T-helper 2 cell treated with Interferon-gamma antibody and Interleukin-4, amounts not matched to agents 5 μg/mL and 100 μg/mL, for 36 hours (primary cell): ENCODE data around the gene CRKL.
A peak's percentile ranks its signal among the peaks of the same experiment; 100 is the strongest.
"Not testable (repeated sequence)": the region's sequence is repeated elsewhere in the genome, so short reads cannot be mapped to it uniquely, and the experiment has no call there.

ENCODE experiments used
- DNase-seq: peaks from one replicate; pipeline ENCODE4 v3.0.0; 2021; ENCODE audit warnings: low spot score
- H3K27ac Mint-ChIP-seq: one replicate; pipeline ENCODE4 v1.8.0; 2021; ENCODE audit warnings: mild to moderate bottlenecking, mixed read lengths
- H3K27me3 Mint-ChIP-seq: one replicate; pipeline ENCODE4 v1.8.0; 2021; ENCODE audit warnings: low read depth, mixed read lengths
- H3K36me3 Mint-ChIP-seq: one replicate; pipeline ENCODE4 v1.8.0; 2021; ENCODE audit warnings: low read depth, mixed read lengths
- H3K4me1 Mint-ChIP-seq: one replicate; pipeline ENCODE4 v1.8.0; 2021; ENCODE audit warnings: low read depth, mixed read lengths
- H3K4me3 Mint-ChIP-seq: one replicate; pipeline ENCODE4 v1.8.0; 2022; ENCODE audit warnings: mild to moderate bottlenecking, moderate library complexity, mixed read lengths
- H3K9me3 Mint-ChIP-seq: one replicate; pipeline ENCODE4 v1.8.0; 2021; ENCODE audit warnings: mixed read lengths

CRKL gene

DNA sequence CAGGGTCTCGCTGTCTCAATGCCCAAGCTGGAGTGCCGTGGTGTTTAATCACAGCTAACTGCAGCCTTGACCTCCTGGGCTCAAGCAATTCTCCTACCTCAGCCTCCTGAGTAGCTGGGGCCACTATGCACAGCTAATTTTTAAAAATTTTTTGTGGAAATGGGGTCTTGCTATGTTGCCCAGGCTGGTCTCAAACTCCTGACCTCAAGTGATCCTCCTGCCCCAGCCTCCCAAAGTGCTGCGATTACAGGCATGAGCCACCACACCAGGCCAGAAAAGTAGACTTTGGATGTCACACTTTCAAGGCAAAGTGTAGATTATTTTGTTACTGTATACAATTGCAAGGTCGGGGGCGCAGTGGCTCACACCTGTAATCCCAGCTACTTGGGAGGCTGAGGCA lies 8.5 kb upstream of the CRKL start:
- H3K27ac Mint-ChIP-seq, H3K4me3 Mint-ChIP-seq, H3K36me3 Mint-ChIP-seq, DNase-seq, H3K4me1 Mint-ChIP-seq, H3K9me3 Mint-ChIP-seq: not testable (repeated sequence)
- H3K27me3 Mint-ChIP-seq = peaks cover 13% of the 10 kb centered on the region

DNA sequence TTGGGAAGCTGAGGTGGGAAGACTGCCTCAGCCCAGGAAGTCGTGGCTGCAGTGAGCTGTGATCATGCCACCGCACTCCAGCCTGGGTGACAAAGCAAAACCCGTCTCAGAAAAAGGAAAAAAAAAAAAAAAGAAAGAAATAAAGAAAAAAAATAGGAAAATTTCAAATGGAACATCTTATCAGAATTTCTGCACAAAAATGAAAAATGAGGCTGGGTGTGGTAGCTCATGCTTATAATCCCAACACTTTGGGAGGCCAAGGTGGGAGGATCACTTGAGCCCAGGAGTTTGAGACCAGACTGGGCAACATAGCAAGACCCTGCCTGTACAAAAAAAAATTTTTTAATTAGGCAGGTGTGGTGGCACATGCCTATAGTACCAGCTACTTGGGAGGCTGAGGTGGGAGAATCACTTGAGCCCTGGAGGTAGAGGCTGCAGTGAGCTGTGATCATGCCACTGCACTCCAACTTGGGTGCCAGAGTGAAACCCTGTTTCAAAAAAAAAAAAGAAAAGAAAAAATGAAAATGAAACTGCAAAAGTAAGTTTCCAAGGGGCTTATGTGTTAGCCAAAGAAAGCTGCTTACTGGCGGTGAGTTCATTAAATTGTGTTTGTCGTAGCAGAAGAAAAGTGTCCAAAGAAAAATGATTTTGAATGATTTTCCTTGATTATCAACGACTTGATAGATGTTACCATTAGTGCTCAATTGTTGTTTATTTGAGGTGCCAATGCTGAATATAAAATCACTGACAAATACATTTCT lies 7.5 kb upstream of the CRKL start:
- H3K27me3 Mint-ChIP-seq = peaks cover 9% of the 10 kb centered on the region

DNA sequence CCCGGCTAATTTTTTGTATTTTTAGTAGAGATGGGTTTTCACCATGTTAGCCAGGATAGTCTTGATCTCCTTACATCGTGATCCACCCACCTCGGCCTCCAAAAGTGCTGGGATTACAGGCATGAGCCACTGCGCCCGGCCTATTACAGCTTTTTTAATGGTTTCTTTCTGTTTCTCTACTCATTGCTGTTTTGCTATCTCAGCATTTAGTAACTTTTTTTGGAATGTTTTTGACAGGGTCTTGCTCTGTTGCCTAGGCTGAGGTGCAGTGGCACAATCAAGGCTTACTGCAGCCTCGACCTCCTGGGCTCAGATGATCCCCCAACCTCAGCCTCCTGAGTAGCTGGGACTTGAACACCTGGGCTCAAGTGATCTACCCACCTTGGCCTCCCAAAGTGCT lies 4.7 kb upstream of the CRKL start:
- Mint-ChIP-seq H3K9me3 (no peaks in the 10 kb centered on the region), H3K36me3 (no peaks in the 10 kb centered on the region), H3K4me1 (peaks cover 15% of the 10 kb centered on the region), H3K4me3 (no peak overlapping the region), H3K27ac (no peak overlapping the region), H3K27me3 (no peaks in the 10 kb centered on the region)
- no peak for DNase-seq

More for the DNA sequence above, 7.5 kb upstream of the CRKL start:
- peaks cover 5% of the 10 kb centered on the region for H3K4me1 Mint-ChIP-seq
- DNase-seq = no peak
- H3K27ac Mint-ChIP-seq = no peak overlapping the region
- no peaks in the 10 kb centered on the region for H3K36me3 Mint-ChIP-seq
- no peak overlapping the region for H3K4me3 Mint-ChIP-seq
- H3K9me3 Mint-ChIP-seq = no peaks in the 10 kb centered on the region

- no peak for DNase-seq
- Mint-ChIP-seq H3K4me3 (peak overlapping the region; percentile 99), H3K4me1 (peaks cover 29% of the 10 kb centered on the region), H3K36me3 (peaks cover 25% of the 10 kb centered on the region), H3K27me3 (no peaks in the 10 kb centered on the region), H3K9me3 (no peaks in the 10 kb centered on the region), H3K27ac (peak overlapping the region; percentile 92)
Measured at GRCh38 chr22:20918663-20919218, 1.5 kb downstream of the CRKL start.

DNA sequence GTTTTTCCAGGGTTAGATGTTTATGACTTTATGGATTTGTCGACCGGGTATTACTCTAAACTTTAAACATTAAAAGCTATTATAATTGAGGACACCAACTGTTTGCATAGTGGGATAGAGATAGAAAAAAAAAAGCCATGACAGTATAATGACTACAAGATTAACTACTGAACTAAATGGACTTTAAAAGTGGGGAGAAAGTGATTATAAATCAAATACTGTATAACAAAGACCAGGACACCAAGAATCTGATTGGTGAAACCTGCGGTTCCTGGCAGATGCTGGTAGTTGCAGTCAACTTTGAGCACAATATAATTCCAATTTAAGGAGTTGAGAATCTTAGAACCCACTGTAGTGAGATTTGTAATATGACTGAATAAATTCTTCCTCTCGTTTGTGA lies 2.5 kb downstream of the CRKL start:
- Mint-ChIP-seq H3K4me3 (peak overlapping the region; percentile 99), H3K4me1 (peaks cover 28% of the 10 kb centered on the region), H3K9me3 (no peaks in the 10 kb centered on the region), H3K36me3 (peaks cover 26% of the 10 kb centered on the region), H3K27ac (no peak overlapping the region), H3K27me3 (no peaks in the 10 kb centered on the region)
- no peak for DNase-seq

- Mint-ChIP-seq H3K4me1 (peaks cover 32% of the 10 kb centered on the region), H3K9me3 (no peaks in the 10 kb centered on the region), H3K27ac (peak overlapping the region; percentile 17), H3K4me3 (peak overlapping the region; percentile 99), H3K36me3 (peaks cover 33% of the 10 kb centered on the region), H3K27me3 (no peaks in the 10 kb centered on the region)
- DNase-seq = no peak
Measured at GRCh38 chr22:20920881-20921203, 3.6 kb downstream of the CRKL start.

GRCh38 chr22:20922141-20922751 lies 5.0 kb downstream of the CRKL start:
- H3K4me1 Mint-ChIP-seq = peaks cover 32% of the 10 kb centered on the region
- no peak for DNase-seq
- H3K27ac Mint-ChIP-seq = peak overlapping the region; percentile 4
- peak overlapping the region; percentile 42 for H3K4me3 Mint-ChIP-seq
- H3K9me3 Mint-ChIP-seq = no peaks in the 10 kb centered on the region
- H3K36me3 Mint-ChIP-seq = peaks cover 41% of the 10 kb centered on the region
- no peaks in the 10 kb centered on the region for H3K27me3 Mint-ChIP-seq

DNA sequence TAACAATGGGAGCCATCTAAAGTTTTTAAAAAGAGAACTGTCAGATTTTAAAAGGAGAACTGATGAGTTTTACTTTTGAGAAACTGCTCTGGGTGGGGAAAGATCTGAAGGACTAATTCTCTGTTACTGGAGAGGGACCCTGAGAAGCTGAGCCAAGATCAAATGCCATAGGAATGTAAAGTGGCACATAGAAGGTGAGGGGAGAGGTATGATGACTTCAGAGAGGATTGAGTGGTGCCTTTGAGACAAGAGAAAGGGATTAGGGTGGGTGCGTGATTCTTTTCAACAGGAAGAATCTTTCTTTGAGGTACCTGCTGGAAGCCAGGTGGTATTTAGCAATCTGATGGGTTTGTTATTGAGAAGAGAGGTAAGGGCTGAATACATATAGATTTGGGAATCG lies 9.0 kb downstream of the CRKL start:
- no peaks in the 10 kb centered on the region for H3K27me3 Mint-ChIP-seq
- no peak for DNase-seq
- no peaks in the 10 kb centered on the region for H3K9me3 Mint-ChIP-seq
- peaks cover 30% of the 10 kb centered on the region for H3K4me1 Mint-ChIP-seq
- H3K4me3 Mint-ChIP-seq = no peak overlapping the region
- H3K36me3 Mint-ChIP-seq = peaks cover 31% of the 10 kb centered on the region
- peak overlapping the region; percentile 19 for H3K27ac Mint-ChIP-seq

GRCh38 chr22:20927940-20928572 lies 10.8 kb downstream of the CRKL start:
- Mint-ChIP-seq H3K27ac (no peak overlapping the region), H3K4me3 (no peak overlapping the region), H3K4me1 (peaks cover 22% of the 10 kb centered on the region), H3K9me3 (no peaks in the 10 kb centered on the region), H3K36me3 (peaks cover 26% of the 10 kb centered on the region), H3K27me3 (no peaks in the 10 kb centered on the region)
- DNase-seq = no peak

- Mint-ChIP-seq H3K4me1 (peaks cover 22% of the 10 kb centered on the region), H3K9me3 (no peaks in the 10 kb centered on the region), H3K4me3 (no peak overlapping the region), H3K27ac (no peak overlapping the region), H3K36me3 (peaks cover 26% of the 10 kb centered on the region), H3K27me3 (no peaks in the 10 kb centered on the region)
- DNase-seq = no peak
Measured at GRCh38 chr22:20928573-20928967, 11.4 kb downstream of the CRKL start.

DNA sequence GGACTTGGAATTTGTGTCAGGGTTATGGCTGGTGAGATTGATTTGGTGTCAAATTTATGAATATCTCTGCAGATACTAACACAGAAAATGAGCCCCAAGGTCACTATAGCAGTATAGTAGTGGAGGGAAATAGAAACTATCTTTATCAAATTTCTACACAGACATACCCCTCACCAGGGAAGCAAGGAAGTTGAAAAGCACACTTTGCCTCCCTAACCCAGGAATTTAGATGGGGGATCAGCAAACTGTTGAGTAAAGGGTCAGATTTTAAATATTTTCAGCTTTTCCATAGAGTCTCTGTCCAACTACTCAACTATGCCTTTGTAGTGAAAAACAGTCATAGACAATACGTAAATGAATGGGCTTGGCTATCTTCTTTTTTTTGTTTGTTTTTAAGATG lies 12.8 kb downstream of the CRKL start:
- Mint-ChIP-seq H3K36me3 (peaks cover 36% of the 10 kb centered on the region), H3K27ac (no peak overlapping the region), H3K9me3 (no peaks in the 10 kb centered on the region), H3K4me1 (peaks cover 24% of the 10 kb centered on the region), H3K27me3 (no peaks in the 10 kb centered on the region), H3K4me3 (no peak overlapping the region)
- no peak for DNase-seq

DNA sequence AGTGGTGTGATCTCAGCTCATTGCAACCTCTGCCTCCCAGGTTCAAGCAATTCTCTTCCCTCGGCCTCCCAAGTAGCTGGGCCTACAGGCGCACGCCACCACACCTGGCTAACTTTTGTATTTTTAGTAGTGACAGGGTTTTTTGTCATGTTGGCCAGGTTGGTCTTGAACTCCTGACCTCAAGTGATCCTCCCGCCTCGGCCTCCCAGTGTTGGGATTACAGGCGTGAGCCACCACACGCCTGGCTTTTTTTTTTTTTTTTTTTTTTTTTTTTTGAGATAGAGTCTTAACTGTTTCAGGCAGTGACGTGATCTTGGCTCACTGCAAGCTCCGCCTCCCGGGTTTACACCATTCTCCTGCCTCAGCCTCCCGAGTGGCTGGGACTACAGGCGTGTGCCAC lies 13.2 kb downstream of the CRKL start:
- not testable (repeated sequence) for H3K4me3 Mint-ChIP-seq, H3K27ac Mint-ChIP-seq, H3K27me3 Mint-ChIP-seq, H3K9me3 Mint-ChIP-seq, DNase-seq
- peaks cover 37% of the 10 kb centered on the region for H3K36me3 Mint-ChIP-seq
- peaks cover 22% of the 10 kb centered on the region for H3K4me1 Mint-ChIP-seq

DNA sequence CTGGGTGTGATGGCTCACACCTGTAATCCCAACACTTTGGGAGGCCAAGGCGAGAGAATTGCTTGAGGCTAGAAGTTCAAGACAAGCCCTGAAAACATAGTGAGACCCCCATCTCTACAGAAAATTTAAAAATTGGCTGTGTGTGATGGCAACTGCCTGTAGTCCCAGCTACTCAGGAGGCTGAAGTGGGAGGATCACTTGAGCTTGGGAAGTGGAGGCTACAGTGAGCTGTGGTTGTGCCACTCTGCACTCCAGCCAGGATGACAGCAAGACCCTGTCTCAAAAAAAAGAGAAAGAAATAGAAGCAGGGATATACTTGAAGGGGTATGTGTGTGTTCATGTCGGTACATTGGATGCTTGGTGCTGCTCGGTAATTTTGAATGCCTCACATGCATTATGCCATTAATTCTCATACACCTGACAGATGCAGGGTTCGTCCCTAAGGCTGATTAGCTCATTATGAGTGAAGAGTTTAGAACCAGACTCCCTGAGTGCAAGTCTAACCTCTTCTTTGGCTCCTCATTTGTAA lies 14.0 kb downstream of the CRKL start:
- no peak for DNase-seq
- peaks cover 32% of the 10 kb centered on the region for H3K36me3 Mint-ChIP-seq
- H3K27me3 Mint-ChIP-seq = no peaks in the 10 kb centered on the region
- no peak overlapping the region for H3K4me3 Mint-ChIP-seq
- H3K9me3 Mint-ChIP-seq = no peaks in the 10 kb centered on the region
- H3K27ac Mint-ChIP-seq = no peak overlapping the region
- H3K4me1 Mint-ChIP-seq = peaks cover 15% of the 10 kb centered on the region

DNA sequence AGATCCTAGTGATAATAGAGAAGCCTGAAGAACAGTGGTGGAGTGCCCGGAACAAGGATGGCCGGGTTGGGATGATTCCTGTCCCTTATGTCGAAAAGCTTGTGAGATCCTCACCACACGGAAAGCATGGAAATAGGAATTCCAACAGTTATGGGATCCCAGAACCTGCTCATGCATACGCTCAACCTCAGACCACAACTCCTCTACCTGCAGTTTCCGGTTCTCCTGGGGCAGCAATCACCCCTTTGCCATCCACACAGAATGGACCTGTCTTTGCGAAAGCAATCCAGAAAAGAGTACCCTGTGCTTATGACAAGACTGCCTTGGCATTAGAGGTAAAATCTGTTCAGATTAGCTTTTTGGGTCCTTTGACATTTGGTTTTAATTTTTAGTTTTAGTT lies 16.7 kb downstream of the CRKL start:
- Mint-ChIP-seq H3K4me3 (no peak overlapping the region), H3K4me1 (peaks cover 20% of the 10 kb centered on the region), H3K27me3 (no peaks in the 10 kb centered on the region), H3K36me3 (peaks cover 45% of the 10 kb centered on the region), H3K9me3 (no peaks in the 10 kb centered on the region), H3K27ac (no peak overlapping the region)
- DNase-seq = no peak
